ENCODE measurements around the gene MAP4K2. TPM values are rescaled to one million over a fixed set of nuclear protein-coding genes. Genes with fewer than 3 reads are reported as not detected.

The MAP4K2 gene
- total RNA-seq, 2 donors from 2014 or later: 9.2 to 13.3 TPM

DNA sequence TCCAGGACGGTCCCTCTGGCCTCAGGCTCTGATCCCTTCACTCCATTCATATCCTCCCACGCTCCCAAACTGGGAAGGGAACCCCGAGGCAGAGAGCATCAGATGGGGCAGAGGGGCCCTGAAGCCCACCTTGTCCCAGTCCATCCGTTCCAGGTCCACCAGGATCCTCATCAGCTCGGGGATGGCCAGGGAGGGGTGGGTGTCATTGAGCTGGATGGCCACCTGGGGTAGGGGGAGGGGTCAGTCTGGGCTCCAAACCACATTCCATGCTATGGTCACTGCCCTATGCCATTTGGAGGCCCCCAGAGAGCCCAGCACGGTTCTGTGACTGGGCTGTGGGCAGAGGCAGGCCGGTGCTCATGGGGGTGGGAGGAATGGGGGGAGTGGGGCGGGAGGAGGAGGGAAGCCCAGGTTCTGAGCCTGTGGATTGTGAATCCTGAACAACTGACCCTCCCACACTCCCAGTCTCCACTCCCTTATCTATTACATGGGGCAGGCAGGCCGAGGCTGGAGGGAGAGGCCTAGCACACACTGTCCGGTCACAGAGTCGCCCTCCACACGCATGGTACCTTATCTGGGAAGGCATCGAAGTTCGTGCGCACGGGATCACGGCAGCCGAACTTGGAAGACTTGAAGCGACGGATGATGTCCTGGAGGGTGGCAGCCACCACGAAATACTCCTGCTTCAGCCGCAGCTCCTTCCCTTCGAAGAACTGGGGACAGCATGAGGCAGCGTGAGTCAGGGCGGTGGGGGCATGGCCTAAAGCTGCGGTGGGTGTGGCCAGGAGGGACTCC lies 48.7 kb downstream of the MAP4K2 start:
- intact Hi-C loops (cut with DNase I): no loop called here
- Histone ChIP-seq H3K27me3 (no peaks in the 10 kb centered on the region), H3K4me1 (no peaks in the 10 kb centered on the region), H3K4me3 (no peak overlapping the region), H3K9ac (ENCODE audit: low read depth in 2 of 2, low read length in 2 of 2) (no peak overlapping the region), H3K9me3 (no peaks in the 10 kb centered on the region), H3K27ac (no peak overlapping the region), H3K36me3 (no peaks in the 10 kb centered on the region)
- TF ChIP-seq, protein P1, sequence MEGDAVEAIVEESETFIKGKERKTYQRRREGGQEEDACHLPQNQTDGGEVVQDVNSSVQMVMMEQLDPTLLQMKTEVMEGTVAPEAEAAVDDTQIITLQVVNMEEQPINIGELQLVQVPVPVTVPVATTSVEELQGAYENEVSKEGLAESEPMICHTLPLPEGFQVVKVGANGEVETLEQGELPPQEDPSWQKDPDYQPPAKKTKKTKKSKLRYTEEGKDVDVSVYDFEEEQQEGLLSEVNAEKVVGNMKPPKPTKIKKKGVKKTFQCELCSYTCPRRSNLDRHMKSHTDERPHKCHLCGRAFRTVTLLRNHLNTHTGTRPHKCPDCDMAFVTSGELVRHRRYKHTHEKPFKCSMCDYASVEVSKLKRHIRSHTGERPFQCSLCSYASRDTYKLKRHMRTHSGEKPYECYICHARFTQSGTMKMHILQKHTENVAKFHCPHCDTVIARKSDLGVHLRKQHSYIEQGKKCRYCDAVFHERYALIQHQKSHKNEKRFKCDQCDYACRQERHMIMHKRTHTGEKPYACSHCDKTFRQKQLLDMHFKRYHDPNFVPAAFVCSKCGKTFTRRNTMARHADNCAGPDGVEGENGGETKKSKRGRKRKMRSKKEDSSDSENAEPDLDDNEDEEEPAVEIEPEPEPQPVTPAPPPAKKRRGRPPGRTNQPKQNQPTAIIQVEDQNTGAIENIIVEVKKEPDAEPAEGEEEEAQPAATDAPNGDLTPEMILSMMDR (IDR thresholded peaks at IDR 0.05): no peak
- no peak for DNase-seq

DNA sequence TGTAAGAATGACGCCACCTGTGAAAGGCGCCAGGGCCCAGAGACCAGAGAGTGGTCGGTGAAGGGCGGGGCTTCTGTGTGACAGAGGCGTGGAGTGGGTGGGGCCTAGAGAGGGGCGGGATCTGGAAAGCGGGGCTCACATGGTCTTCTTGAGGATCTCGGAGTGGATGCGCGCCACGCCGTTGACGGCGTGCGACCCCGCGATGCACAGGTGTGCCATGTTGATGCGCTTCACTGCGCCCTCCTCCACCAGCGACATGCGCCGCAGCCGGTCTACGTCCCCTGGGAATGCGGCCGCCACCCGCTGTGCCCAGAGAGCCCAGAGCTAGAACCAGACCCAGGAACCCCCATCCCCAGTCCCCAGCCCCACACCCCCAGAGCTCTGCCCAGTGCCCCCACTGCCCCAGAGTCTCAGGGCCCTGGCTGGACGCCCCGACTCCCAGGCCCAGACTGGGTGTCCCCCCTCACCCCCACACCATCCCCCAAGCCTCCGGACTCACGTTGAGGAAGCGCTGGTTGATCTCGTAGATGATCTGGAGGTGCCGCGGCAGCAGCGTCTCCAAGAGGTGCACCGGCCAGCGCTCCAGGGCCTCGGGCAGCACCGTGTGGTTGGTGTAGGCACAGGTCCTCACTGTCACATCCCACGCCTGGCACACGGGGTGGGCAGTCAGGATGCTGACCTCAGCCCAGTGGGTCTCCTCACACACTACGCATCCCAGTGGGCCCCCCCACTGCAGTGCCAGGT lies 49.5 kb downstream of the MAP4K2 start:
- no peaks in the 10 kb centered on the region for H3K36me3 ChIP-seq
- no peaks in the 10 kb centered on the region for H3K27me3 ChIP-seq
- H3K9ac ChIP-seq (ENCODE audit: low read depth in 2 of 2, low read length in 2 of 2): no peak overlapping the region
- no peak for DNase-seq
- intact Hi-C loops (cut with DNase I): no loop called here
- H3K27ac ChIP-seq: no peak overlapping the region
- no peak overlapping the region for H3K4me3 ChIP-seq
- TF ChIP-seq, protein P1 (IDR thresholded peaks at IDR 0.05): no peak
- H3K4me1 ChIP-seq: no peaks in the 10 kb centered on the region
- H3K9me3 ChIP-seq: no peaks in the 10 kb centered on the region

DNA sequence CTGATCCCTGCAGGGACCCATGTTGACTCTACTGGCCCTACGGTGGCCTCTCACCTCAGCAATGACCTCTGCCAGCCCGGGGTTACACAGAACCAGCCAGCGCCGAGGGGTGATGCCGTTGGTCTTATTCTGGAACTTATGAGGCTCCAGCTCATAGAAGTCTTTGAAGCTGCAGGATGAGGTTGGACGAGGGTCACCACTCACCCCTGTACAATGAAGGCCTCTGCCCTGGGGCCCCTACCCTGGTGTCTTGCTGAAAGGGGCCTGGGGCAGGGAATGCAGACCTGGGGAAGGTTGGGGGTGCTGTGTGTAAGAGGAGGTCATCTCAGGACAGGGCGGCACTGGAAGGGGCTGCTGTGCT lies 50.0 kb downstream of the MAP4K2 start:
- intact Hi-C loops (cut with DNase I): no loop called here

GRCh38 chr11:64752175-64752970 lies 50.6 kb downstream of the MAP4K2 start:
- H3K36me3 ChIP-seq: no peaks in the 10 kb centered on the region
- no peaks in the 10 kb centered on the region for H3K4me1 ChIP-seq
- H3K4me3 ChIP-seq: no peak overlapping the region
- TF ChIP-seq, protein P1 (IDR thresholded peaks at IDR 0.05): no peak
- no peaks in the 10 kb centered on the region for H3K27me3 ChIP-seq
- intact Hi-C loops (cut with DNase I): no loop called here
- no peak overlapping the region for H3K27ac ChIP-seq
- no peak overlapping the region for H3K9ac ChIP-seq (ENCODE audit: low read depth in 2 of 2, low read length in 2 of 2)
- no peaks in the 10 kb centered on the region for H3K9me3 ChIP-seq
- DNase-seq: no peak

More for the DNA sequence above, 50.0 kb downstream of the MAP4K2 start:
- TF ChIP-seq, protein P1 (IDR thresholded peaks at IDR 0.05): no peak
- Histone ChIP-seq H3K27ac (no peak overlapping the region), H3K4me1 (no peaks in the 10 kb centered on the region), H3K9ac (ENCODE audit: low read depth in 2 of 2, low read length in 2 of 2) (no peak overlapping the region), H3K9me3 (no peaks in the 10 kb centered on the region), H3K4me3 (no peak overlapping the region), H3K36me3 (no peaks in the 10 kb centered on the region), H3K27me3 (no peaks in the 10 kb centered on the region)
- DNase-seq: no peak

- DNase-seq: no peak
- no peaks in the 10 kb centered on the region for H3K36me3 ChIP-seq
- no peaks in the 10 kb centered on the region for H3K9me3 ChIP-seq
- no peaks in the 10 kb centered on the region for H3K27me3 ChIP-seq
- H3K4me3 ChIP-seq: no peak overlapping the region
- TF ChIP-seq, protein P1 (IDR thresholded peaks at IDR 0.05): no peak
- no peak overlapping the region for H3K27ac ChIP-seq
- intact Hi-C loops (cut with DNase I): no loop called here
- no peak overlapping the region for H3K9ac ChIP-seq (ENCODE audit: low read depth in 2 of 2, low read length in 2 of 2)
- H3K4me1 ChIP-seq: no peaks in the 10 kb centered on the region
These were observed 51.4 kb downstream of the MAP4K2 start for GRCh38 chr11:64751580-64751979.

All from colonic mucosa (tissue), 4 donors.